VCaP (cell line): ENCODE measurements around the gene BAHD1.
A peak's percentile ranks its signal among the peaks of the same experiment; 100 is the strongest.

Experiments
- H3K27ac ChIP-seq: fragments of 450-650 bp; 2 replicates; pipeline ENCODE4 v1.5.1; 2017
- CTCF ChIP-seq: fragments of 450-650 bp; conservative IDR thresholded peaks from 2 replicates; pipeline ENCODE4 v1.5.1; 2017; ENCODE audit warnings: mild to moderate bottlenecking, moderate library complexity

BAHD1 gene

DNA sequence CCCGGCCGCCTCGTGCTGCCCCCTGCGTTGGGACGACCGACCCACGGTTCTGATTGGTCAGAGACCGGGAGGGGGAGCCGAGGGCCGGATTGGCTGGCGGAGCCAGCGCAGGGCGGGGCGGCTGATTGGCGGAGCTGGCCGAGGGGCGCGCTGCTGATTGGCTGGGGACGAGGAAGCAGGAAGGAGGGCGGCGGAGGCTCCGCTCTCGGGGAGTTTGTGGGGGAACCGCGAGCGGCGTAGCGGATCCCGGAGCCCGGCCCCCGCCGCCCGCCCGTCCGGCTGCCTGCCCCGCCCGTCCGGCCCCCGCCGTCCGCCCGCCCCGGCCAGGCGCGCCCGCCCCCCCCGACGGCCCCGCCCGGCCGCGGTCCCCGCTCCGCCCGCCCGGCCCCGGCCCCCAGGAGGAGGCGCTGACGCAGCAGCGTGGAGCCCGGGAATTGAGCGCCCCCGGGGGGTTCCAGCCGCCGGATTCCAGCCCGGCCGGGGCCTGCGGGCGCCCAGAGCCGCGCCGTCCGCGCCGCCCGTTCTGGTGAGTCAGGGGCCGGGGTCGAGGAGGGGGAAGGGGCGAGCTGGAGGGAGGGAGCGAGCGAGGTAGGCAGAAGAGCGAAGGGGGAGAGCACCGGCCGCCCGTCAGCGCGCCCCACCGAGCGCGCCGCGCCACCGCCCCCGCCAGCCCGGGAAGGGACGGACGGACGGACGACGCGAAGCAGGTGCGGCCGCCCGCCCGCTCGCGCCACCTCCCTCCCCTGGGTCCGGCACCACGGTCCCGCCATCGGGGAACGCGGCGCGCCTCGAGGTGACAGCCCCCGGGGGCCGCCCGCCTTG lies at the start of gene BAHD1:
Gene BAHD1 (plus strand): TSS at position 211 of the 822 bp plus-strand sequence. CDS start 17,512 bp downstream, outside the sequence.
- H3K27ac ChIP-seq = peak within 1 kb of the TSS; percentile 59; the same call in 1 of the 2 replicates

DNA sequence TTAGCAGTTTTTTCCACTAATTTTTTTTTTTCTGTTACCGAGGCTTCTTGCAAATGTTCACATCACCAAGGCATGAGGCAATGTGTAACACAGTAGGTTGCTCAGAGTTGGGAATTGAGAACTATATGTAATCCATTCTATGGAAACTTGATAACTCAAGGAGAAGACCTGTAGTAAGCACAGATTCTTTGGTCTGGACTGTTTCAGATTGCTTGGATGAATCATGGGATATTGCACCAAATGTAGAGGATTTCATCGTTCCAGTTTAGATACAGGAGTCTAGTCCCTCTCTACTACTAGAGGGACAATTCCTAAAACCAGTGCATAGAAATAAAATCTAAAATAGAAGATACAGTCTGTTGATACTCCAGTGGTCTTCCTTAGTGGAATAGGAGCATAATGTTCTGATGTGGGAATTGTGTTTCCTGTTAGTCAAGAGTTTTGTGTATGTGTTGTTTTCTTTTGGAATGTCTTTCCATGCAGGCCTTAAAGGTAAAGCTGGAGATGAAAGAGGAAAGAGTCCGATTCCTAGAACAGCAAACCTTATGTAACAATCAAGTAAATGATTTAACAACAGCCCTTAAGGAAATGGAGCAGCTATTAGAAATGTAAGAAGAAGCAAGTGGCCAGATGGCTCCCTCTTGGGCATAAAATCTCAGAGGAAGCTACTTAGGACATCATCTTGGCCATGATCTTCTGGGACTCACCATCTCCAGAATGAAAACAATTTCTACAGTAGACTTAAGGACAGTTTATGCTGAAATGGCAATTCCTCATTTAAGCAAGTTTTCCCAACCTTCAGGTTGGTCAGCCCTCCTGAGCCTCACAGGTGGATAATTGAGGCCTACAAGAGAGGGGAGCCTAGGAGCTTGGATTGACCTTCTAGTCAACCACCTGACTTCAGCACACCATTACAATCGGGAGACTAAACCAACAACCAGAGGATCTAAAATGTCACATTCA lies 47.5 kb upstream of the BAHD1 start:
- no peak for TF ChIP-seq CTCF
- H3K27ac ChIP-seq = no peak overlapping the region; the same call in 1 of the 2 replicates

More for the DNA sequence above, at the start of gene BAHD1:
- peak; percentile 38 for TF ChIP-seq CTCF

GRCh38 chr15:40397688-40398412 lies 42.9 kb upstream of the BAHD1 start:
- TF ChIP-seq CTCF = no peak
- no peak overlapping the region for H3K27ac ChIP-seq

- TF ChIP-seq CTCF = no peak
- H3K27ac ChIP-seq = no peak overlapping the region
Observed at GRCh38 chr15:40398413-40398873, 42.3 kb upstream of the BAHD1 start.

GRCh38 chr15:40399370-40399769 lies 41.4 kb upstream of the BAHD1 start:
- H3K27ac ChIP-seq = no peak overlapping the region

More at GRCh38 chr15:40399370-40399769, 41.4 kb upstream of the BAHD1 start:
- TF ChIP-seq CTCF = no peak
